H9 (cell line): Measurements from ENCODE around the gene MAP3K19. TPM values are rescaled to one million over a fixed set of nuclear protein-coding genes. Genes with fewer than 3 reads are reported as not detected.

Source experiments
- DNase-seq: peaks from one replicate; pipeline ENCODE4 v3.0.0-alpha.2; 2017
- H2AFZ ChIP-seq: one replicate; pipeline ENCODE4 v1.6.1; 2013; ENCODE audit warnings: mild to moderate bottlenecking, low read length, control low read depth, moderate library complexity
- H2AK5ac ChIP-seq: 2 replicates; pipeline ENCODE4 v1.6.1; 2013; ENCODE audit warnings: low read length, control low read depth, mixed read lengths; ENCODE audit not compliant: insufficient read length
- H2BK120ac ChIP-seq: one replicate; pipeline ENCODE4 v1.6.1; 2013; ENCODE audit warnings: low read depth, mild to moderate bottlenecking, low read length, control low read depth, inconsistent platforms; ENCODE audit not compliant: poor library complexity, severe bottlenecking
- H2BK12ac ChIP-seq: 2 replicates; pipeline ENCODE4 v1.6.1; 2013; ENCODE audit warnings: low read length, control low read depth, mixed read lengths, low read depth; ENCODE audit not compliant: insufficient read length
- H2BK15ac ChIP-seq: 2 replicates; pipeline ENCODE4 v1.6.1; 2013; ENCODE audit warnings: low read depth, low read length, control low read depth
- H2BK20ac ChIP-seq: one replicate; pipeline ENCODE4 v1.6.1; 2013; ENCODE audit warnings: low read depth, mild to moderate bottlenecking, low read length, control low read depth, inconsistent platforms; ENCODE audit not compliant: poor library complexity, severe bottlenecking
- H2BK5ac ChIP-seq: 2 replicates; pipeline ENCODE4 v1.6.1; 2013; ENCODE audit warnings: low read length, control low read depth, mixed read lengths; ENCODE audit not compliant: insufficient read length
- H3K14ac ChIP-seq: 2 replicates; pipeline ENCODE4 v1.6.1; 2013; ENCODE audit warnings: low read length, control low read depth; ENCODE audit not compliant: insufficient read depth
- H3K18ac ChIP-seq: 2 replicates; pipeline ENCODE4 v1.6.1; 2013; ENCODE audit warnings: low read depth, mild to moderate bottlenecking, mixed read lengths, low read length, control low read depth; ENCODE audit not compliant: insufficient read length
- H3K23ac ChIP-seq: 2 replicates; pipeline ENCODE4 v1.6.1; 2013; ENCODE audit warnings: low read length, control low read depth, mixed read lengths, low read depth; ENCODE audit not compliant: insufficient read length
- H3K23me2 ChIP-seq: 2 replicates; pipeline ENCODE4 v1.6.1; 2013; ENCODE audit warnings: low read depth, mild to moderate bottlenecking, mixed read lengths, low read length, control low read depth; ENCODE audit not compliant: insufficient read length, poor library complexity, severe bottlenecking
- H3K27ac ChIP-seq: 2 replicates; pipeline ENCODE4 v1.5.1; 2013; ENCODE audit warnings: low read length, control low read depth, mixed read lengths, low read depth; ENCODE audit not compliant: insufficient read length
- H3K27me3 ChIP-seq: 2 replicates; pipeline ENCODE4 v1.6.1; 2013; ENCODE audit warnings: low read length, control low read depth, inconsistent platforms; ENCODE audit not compliant: insufficient read depth
- H3K4ac ChIP-seq: 2 replicates; pipeline ENCODE4 v1.6.1; 2013; ENCODE audit warnings: low read depth, mild to moderate bottlenecking, control low read depth, inconsistent platforms, low read length, moderate library complexity
- H3K4me1 ChIP-seq: 2 replicates; pipeline ENCODE4 v1.6.1; 2013; ENCODE audit warnings: low read length, control low read depth, inconsistent platforms; ENCODE audit not compliant: insufficient read depth
- H3K4me2 ChIP-seq: 2 replicates; pipeline ENCODE4 v1.6.1; 2013; ENCODE audit warnings: low read length, control low read depth, mixed read lengths; ENCODE audit not compliant: insufficient read length, insufficient read depth
- H3K56ac ChIP-seq: 2 replicates; pipeline ENCODE4 v1.6.1; 2013; ENCODE audit warnings: low read depth, mild to moderate bottlenecking, mixed read lengths, low read length, control low read depth; ENCODE audit not compliant: insufficient read length
- H3K79me1 ChIP-seq: 2 replicates; pipeline ENCODE4 v1.6.1; 2013; ENCODE audit warnings: low read depth, mild to moderate bottlenecking, moderate library complexity, low read length, control low read depth, inconsistent platforms; ENCODE audit not compliant: insufficient read depth, poor library complexity, severe bottlenecking
- H3K79me2 ChIP-seq: 2 replicates; pipeline ENCODE4 v1.6.1; 2013; ENCODE audit warnings: low read length, control low read depth, inconsistent platforms; ENCODE audit not compliant: insufficient read depth
- H3K9ac ChIP-seq: 2 replicates; pipeline ENCODE4 v1.6.1; 2013; ENCODE audit warnings: low read length, control low read depth, mixed read lengths; ENCODE audit not compliant: insufficient read length; ENCODE audit errors: extremely low read depth
- H3K9me3 ChIP-seq: one replicate; pipeline ENCODE4 v1.6.1; 2013; ENCODE audit warnings: low read depth, low read length, inconsistent platforms; ENCODE audit not compliant: control insufficient read depth
- H3T11ph ChIP-seq: one replicate; pipeline ENCODE4 v1.6.1; 2013; ENCODE audit warnings: mild to moderate bottlenecking, low read length, control low read depth, inconsistent platforms
- H4K20me1 ChIP-seq: one replicate; pipeline ENCODE4 v1.6.1; 2013; ENCODE audit not compliant: control insufficient read depth, insufficient read length, insufficient read depth
- H4K5ac ChIP-seq: 2 replicates; pipeline ENCODE4 v1.6.1; 2013; ENCODE audit warnings: low read depth, mild to moderate bottlenecking, mixed read lengths, low read length, control low read depth; ENCODE audit not compliant: insufficient read length
- H4K8ac ChIP-seq: replicated peaks from 2 replicates; pipeline ENCODE4 v1.6.1; 2013; ENCODE audit warnings: low read length, control low read depth, mixed read lengths, low read depth; ENCODE audit not compliant: insufficient read length
- H4K91ac ChIP-seq: 2 replicates; pipeline ENCODE4 v1.6.1; 2013; ENCODE audit warnings: low read depth, mild to moderate bottlenecking, moderate library complexity, mixed read lengths, low read length, control low read depth; ENCODE audit not compliant: insufficient read length
- H3K27ac Mint-ChIP-seq, 3 experiments: 2 replicates in 2 of 3; 3 replicates in 1 of 3; pipeline ENCODE4 v1.8.0; 2020 to 2021; ENCODE audit warnings: mixed read lengths in 3 of 3, mild to moderate bottlenecking in 1 of 3, moderate library complexity in 1 of 3
- H3K27me3 Mint-ChIP-seq: 2 replicates; pipeline ENCODE4 v1.8.0; 2021; ENCODE audit warnings: low read depth, mild to moderate bottlenecking, moderate library complexity, mixed read lengths
- H3K36me3 Mint-ChIP-seq, 3 experiments: 2 replicates in 2 of 3; 3 replicates in 1 of 3; pipeline ENCODE4 v1.8.0; 2020 to 2021; ENCODE audit warnings: low read depth in 3 of 3, mixed read lengths in 3 of 3; ENCODE audit not compliant: insufficient read depth in 1 of 3
- H3K4me1 Mint-ChIP-seq, 2 experiments: 2 replicates each; pipeline ENCODE4 v1.8.0; 2020; ENCODE audit warnings: mixed read lengths in 2 of 2
- H3K4me3 Mint-ChIP-seq, 2 experiments: 2 replicates in 1 of 2; 3 replicates in 1 of 2; pipeline ENCODE4 v1.8.0; 2020 to 2021; ENCODE audit warnings: mild to moderate bottlenecking in 2 of 2, mixed read lengths in 2 of 2, moderate library complexity in 1 of 2
- H3K9me3 Mint-ChIP-seq, 2 experiments: 2 replicates in 1 of 2; 3 replicates in 1 of 2; pipeline ENCODE4 v1.8.0; 2020; ENCODE audit warnings: mild to moderate bottlenecking in 2 of 2, mixed read lengths in 2 of 2, moderate library complexity in 1 of 2
- CTCF ChIP-seq: fragments of 200-600 bp; sonication (generic); conservative IDR thresholded peaks from 3 replicates; pipeline ENCODE4 v1.8.0; 2021; ENCODE audit warnings: antibody characterized with exemption, mild to moderate bottlenecking
- WGBS: extraction: QIAGEN DNeasy Blood & Tissue Kit; methylation state at CpG from one replicate; pipeline ENCODE4 v1.1.7; 2013; ENCODE audit warnings: missing lambda C conversion rate, low lambda C conversion rate, mixed read lengths; ENCODE audit not compliant: insufficient read length; ENCODE audit errors: extremely low coverage; 5-methylcytosine and 5-hydroxymethylcytosine counted together
- total RNA-seq: library from RNA; stranded (reverse); gene quantifications from 2 replicates; pipeline ENCODE4 v1.2.1, GENCODE V29; 2021

MAP3K19 gene
- total RNA-seq, 1 experiment from 2014 or later, result not detected

GRCh38 chr2:134934150-134934549 is 113.1 kb downstream of the MAP3K19 start:
- TF ChIP-seq CTCF, result no peak
- Histone ChIP-seq H3K56ac (no peak overlapping the region), H2BK20ac (no peak overlapping the region), H3K9ac (no peak overlapping the region), H3K27ac (no peak overlapping the region), H3K9me3 (no peaks in the 10 kb centered on the region), H3K79me2 (peaks cover 33% of the 10 kb centered on the region; the same call in 1 of the 2 replicates), H3K4me1 (no peaks in the 10 kb centered on the region), H3K23me2 (no peaks in the 10 kb centered on the region), H2BK15ac (no peak overlapping the region), H3K23ac (no peak overlapping the region), H3K27me3 (no peaks in the 10 kb centered on the region), H3K4ac (no peak overlapping the region), H4K91ac (no peak overlapping the region), H4K8ac (no peak overlapping the region), H3K4me2 (no peak overlapping the region), H3K79me1 (peaks cover 2% of the 10 kb centered on the region), H2BK120ac (no peak overlapping the region), H2BK5ac (no peak overlapping the region), H2AK5ac (no peak overlapping the region), H3K14ac (no peak overlapping the region), H2BK12ac (no peak overlapping the region), H2AFZ (no peak overlapping the region), H4K5ac (no peak overlapping the region), H4K20me1 (no peaks in the 10 kb centered on the region), H3T11ph (no peak overlapping the region), H3K18ac (no peak overlapping the region)
- peak overlapping the region in 1 of 3 experiments; percentile 50; a peak in 1 of 7 replicates for H3K27ac Mint-ChIP-seq
- H3K27me3 Mint-ChIP-seq, result no peaks in the 10 kb centered on the region
- peaks cover 17 to 44% (median 33%) of the 10 kb centered on the region in 3 experiments; a peak in 6 of 7 replicates for H3K36me3 Mint-ChIP-seq
- H3K4me3 Mint-ChIP-seq, result no peak overlapping the region
- no peaks in the 10 kb centered on the region for H3K9me3 Mint-ChIP-seq
- DNase-seq, result no peak
- H3K4me1 Mint-ChIP-seq, result peaks cover 14 to 18% of the 10 kb centered on the region in 2 experiments
- 95% methylated on average over 2 of the region's 2 CpGs for WGBS
